AG09309 (cell line): Measurements from ENCODE around the gene TCEA2.

Experiments
- DNase-seq: peaks from one replicate; pipeline ENCODE4 v3.0.0-alpha.2; 2010; ENCODE audit warnings: low read depth
- H3K4me3 ChIP-seq: 2 replicates; pipeline ENCODE4 v1.5.1; 2011; ENCODE audit warnings: mild to moderate bottlenecking, low read depth, low read length, moderate library complexity; ENCODE audit not compliant: control insufficient read depth
- CTCF ChIP-seq: IDR thresholded peaks from 2 replicates; pipeline ENCODE4 v1.5.1; 2011; ENCODE audit warnings: mild to moderate bottlenecking, low read depth, low read length, inconsistent platforms; ENCODE audit not compliant: insufficient read depth, control insufficient read depth; ENCODE audit errors: missing control alignments

TCEA2 gene

GRCh38 chr20:64062596-64063388 lies at the start of gene TCEA2:
Gene TCEA2 (plus strand): TSS chr20:64063198. CDS start chr20:64063313, 115 bp downstream.
- no peak for TF ChIP-seq CTCF
- DNase-seq, result peak; percentile 73
- peak within 1 kb of the TSS; percentile 68 for H3K4me3 ChIP-seq

- no peak for DNase-seq
- H3K4me3 ChIP-seq, result no peak overlapping the region
- no peak for TF ChIP-seq CTCF
Observed at GRCh38 chr20:64015635-64016034, 47.4 kb upstream of the TCEA2 start.

DNA sequence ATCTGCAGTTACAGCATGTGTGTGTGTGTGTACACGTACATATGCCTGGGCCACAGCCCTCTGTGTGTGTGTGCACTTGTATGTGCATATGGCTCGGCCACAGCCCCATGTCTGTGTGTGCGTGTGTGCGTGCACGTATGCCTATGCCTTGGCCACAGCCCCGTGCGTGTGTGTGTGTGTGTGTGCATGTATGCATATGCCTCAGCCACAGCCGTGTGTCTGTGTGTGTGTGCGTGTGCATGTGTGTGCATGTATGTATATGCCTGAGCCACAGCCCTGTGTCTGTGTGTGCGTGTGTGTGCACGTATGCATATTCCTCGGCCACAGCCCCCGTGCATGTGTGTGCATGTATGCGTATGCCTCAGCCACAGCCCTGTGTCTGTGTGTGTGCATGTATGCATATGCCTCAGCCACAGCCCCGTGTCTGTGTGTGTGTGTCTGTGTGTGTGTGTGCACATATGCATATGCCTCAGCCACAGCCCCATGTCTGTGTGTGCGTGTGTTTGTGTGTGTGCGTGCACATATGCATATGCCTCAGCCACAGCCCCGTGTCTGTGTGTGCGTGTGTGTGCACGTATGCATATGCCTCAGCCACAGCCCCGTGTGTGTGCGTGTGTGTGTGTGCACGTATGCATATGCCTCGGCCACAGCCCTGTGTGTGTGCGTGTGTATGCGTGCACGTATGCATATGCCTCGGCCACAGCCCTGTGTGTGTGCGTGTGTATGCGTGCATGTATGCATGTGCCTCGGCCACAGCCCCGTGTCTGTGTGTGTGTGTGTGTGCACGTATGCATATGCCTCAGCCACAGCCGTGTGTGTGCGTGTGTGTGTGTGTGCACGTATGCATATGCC lies 41.6 kb upstream of the TCEA2 start:
- no peak overlapping the region for H3K4me3 ChIP-seq
- TF ChIP-seq CTCF, result no peak
- DNase-seq, result no peak

DNA sequence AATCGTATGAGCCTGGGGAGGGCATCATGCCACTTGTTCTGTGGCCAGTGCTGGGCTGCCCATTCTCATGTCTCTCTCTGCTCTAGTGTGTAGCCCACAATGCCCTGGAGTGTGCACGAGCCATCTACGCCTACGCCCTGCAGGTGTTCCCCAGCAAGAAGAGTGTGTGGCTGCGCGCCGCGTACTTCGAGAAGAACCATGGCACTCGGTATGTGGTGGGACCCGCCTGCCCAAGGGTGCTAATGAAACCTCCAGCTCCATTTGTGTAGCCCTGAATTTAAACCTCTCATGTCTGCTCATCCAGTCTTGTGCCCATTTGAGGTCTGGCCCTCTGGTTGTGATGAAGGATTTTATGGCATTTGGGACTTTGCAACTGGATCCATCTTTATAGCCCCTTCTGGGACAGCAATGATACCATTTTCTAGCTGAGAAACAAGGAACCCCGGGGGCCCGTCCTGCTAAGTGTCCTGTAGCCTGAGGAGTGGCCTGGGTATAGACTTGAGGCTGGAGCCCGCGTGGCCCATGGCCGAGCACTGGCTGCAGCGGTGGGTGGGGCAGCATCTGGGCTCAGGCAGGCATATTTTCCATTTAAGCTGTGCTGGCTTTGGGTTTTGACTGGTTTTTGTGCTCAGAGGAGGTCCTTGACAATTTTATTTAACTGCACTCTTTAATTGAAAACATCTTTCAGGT lies 40.2 kb upstream of the TCEA2 start:
- no peak overlapping the region for H3K4me3 ChIP-seq
- DNase-seq, result no peak
- no peak for TF ChIP-seq CTCF

- no peak for DNase-seq
- TF ChIP-seq CTCF, result no peak
- H3K4me3 ChIP-seq, result no peak overlapping the region
Observed at GRCh38 chr20:64023361-64024140, 39.4 kb upstream of the TCEA2 start.
